GM23248 (cell line): Measurements from ENCODE around the gene CCBE1. TPM values are rescaled to one million over a fixed set of nuclear protein-coding genes. Genes with fewer than 3 reads are reported as not detected.

ENCODE experiments used
- DNase-seq: peaks from one replicate; pipeline ENCODE4 v3.0.0-alpha.2; 2015
- H2AFZ ChIP-seq: fragments of 200-600 bp; sonication (generic); 2 replicates; pipeline ENCODE4 v1.6.1; 2016; ENCODE audit warnings: antibody characterized with exemption
- H3F3A ChIP-seq: fragments of 200-600 bp; sonication (generic); 2 replicates; pipeline ENCODE4 v1.6.1; 2016; ENCODE audit warnings: mild to moderate bottlenecking, antibody characterized with exemption, mixed run types; ENCODE audit not compliant: insufficient read depth
- H3K27ac ChIP-seq: fragments of 200-600 bp; sonication (generic); 2 replicates; pipeline ENCODE4 v1.5.1; 2016; ENCODE audit warnings: mild to moderate bottlenecking
- H3K27me3 ChIP-seq: fragments of 200-600 bp; sonication (generic); replicated peaks from 2 replicates; pipeline ENCODE4 v1.6.1; 2016; ENCODE audit warnings: mild to moderate bottlenecking; ENCODE audit not compliant: insufficient read depth
- H3K36me3 ChIP-seq: fragments of 200-600 bp; sonication (generic); 2 replicates; pipeline ENCODE4 v1.6.1; 2016; ENCODE audit warnings: low read depth, mild to moderate bottlenecking
- H3K4me1 ChIP-seq: fragments of 200-600 bp; sonication (generic); 2 replicates; pipeline ENCODE4 v1.6.1; 2016; ENCODE audit warnings: mild to moderate bottlenecking; ENCODE audit not compliant: insufficient read depth
- H3K4me2 ChIP-seq: fragments of 200-600 bp; sonication (generic); one replicate; pipeline ENCODE4 v1.6.1; 2016; ENCODE audit warnings: mild to moderate bottlenecking; ENCODE audit not compliant: unreplicated experiment
- H3K4me3 ChIP-seq: fragments of 200-600 bp; sonication (generic); 2 replicates; pipeline ENCODE4 v1.5.1; 2016; ENCODE audit warnings: mild to moderate bottlenecking
- H3K79me2 ChIP-seq: fragments of 200-600 bp; sonication (generic); 2 replicates; pipeline ENCODE4 v1.6.1; 2016; ENCODE audit warnings: mild to moderate bottlenecking; ENCODE audit not compliant: insufficient read depth
- H3K9ac ChIP-seq: fragments of 200-600 bp; sonication (generic); 2 replicates; pipeline ENCODE4 v1.6.1; 2016; ENCODE audit warnings: mild to moderate bottlenecking
- H3K9me2 ChIP-seq: fragments of 200-600 bp; sonication (generic); 2 replicates; pipeline ENCODE4 v1.6.1; 2016; ENCODE audit warnings: mixed run types, mild to moderate bottlenecking, moderate library complexity; ENCODE audit not compliant: insufficient read depth
- H3K9me3 ChIP-seq: fragments of 200-600 bp; sonication (generic); one replicate; pipeline ENCODE4 v1.6.1; 2017; ENCODE audit warnings: low read depth
- H4K20me1 ChIP-seq: fragments of 200-600 bp; sonication (generic); 2 replicates; pipeline ENCODE4 v1.6.0; 2016; ENCODE audit not compliant: insufficient read depth
- EZH2 ChIP-seq: fragments of 200-600 bp; sonication (generic); IDR thresholded peaks from 2 replicates; pipeline ENCODE4 v1.6.1; 2018; ENCODE audit warnings: antibody characterized with exemption, mild to moderate bottlenecking; ENCODE audit not compliant: insufficient read depth, poor library complexity, severe bottlenecking
- EZH2phosphoT487 ChIP-seq: fragments of 200-600 bp; sonication (generic); IDR thresholded peaks from 2 replicates; pipeline ENCODE4 v1.6.1; 2018; ENCODE audit warnings: antibody characterized with exemption, moderate library complexity, mild to moderate bottlenecking, low read depth; ENCODE audit not compliant: insufficient read depth
- WGBS, 2 experiments: methylation state at CpG; one replicate each; pipeline ENCODE4 v1.1.6; 2015 to 2017; ENCODE audit warnings: low lambda C conversion rate in 2 of 2, low coverage in 1 of 2; ENCODE audit errors: missing lambda C conversion rate in 2 of 2; 5-methylcytosine and 5-hydroxymethylcytosine counted together
- in situ Hi-C: fragments of 300-500 bp; cut with MboI; formaldehyde crosslinking; loops from 2 replicates; pipeline ENCODE4 v1.15.0; 2020
- polyA plus RNA-seq: library from polyadenylated mRNA; unstranded; fragments of >200 nt; fragmentation: Nextera tagmentation; extraction: Ambion mirVana; gene quantifications from 2 replicates; pipeline ENCODE4 v1.2.1, GENCODE V29; 2016
- total RNA-seq: library from RNA; depleted of rRNA; stranded (reverse); fragments of >200 nt; shearing (Covaris generic); gene quantifications from 2 replicates; pipeline ENCODE4 v1.2.3, GENCODE V29; 2014

CCBE1 gene
- total and polyA plus RNA-seq, 2 experiments from 2014 or later, result 16.6 to 33.6 TPM

DNA sequence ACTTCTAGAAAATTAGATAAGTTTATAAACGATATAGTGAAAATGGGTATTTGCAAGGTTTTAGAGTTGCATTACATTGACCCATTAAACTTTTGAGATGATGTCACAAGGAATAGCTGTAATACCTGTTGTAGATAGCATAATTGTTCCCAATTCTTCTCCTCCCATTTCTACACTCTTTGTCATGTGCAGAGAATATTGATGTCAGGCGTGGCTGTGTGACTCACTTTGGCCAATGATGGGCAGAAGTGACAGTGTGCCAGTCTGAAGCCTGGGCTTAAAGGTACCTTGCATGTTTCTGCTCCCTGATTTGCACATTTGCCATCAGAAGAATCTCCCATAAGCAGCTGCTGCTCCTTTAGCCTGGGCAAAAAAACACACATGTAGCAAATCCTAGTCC, 26.9 kb upstream of the CCBE1 start:
- DNase-seq, result no peak
- WGBS, 2 experiments, result 88 to 90% methylated on average over 2 of the region's 2 CpGs
- H3K4me3 ChIP-seq, result no peak overlapping the region
- TF ChIP-seq EZH2phosphoT487 (no peak), EZH2 (no peak)
- in situ Hi-C loops, result no loop called here
- no peaks in the 10 kb centered on the region for H3K36me3 ChIP-seq
- H3K9me3 ChIP-seq, result no peaks in the 10 kb centered on the region
- peaks cover 29% of the 10 kb centered on the region for H3F3A ChIP-seq
- H3K4me1 ChIP-seq, result peaks cover 37% of the 10 kb centered on the region
- H3K79me2 ChIP-seq, result no peaks in the 10 kb centered on the region
- H3K9ac ChIP-seq, result no peak overlapping the region
- H3K27ac ChIP-seq, result no peak overlapping the region
- H3K27me3 ChIP-seq, result no peaks in the 10 kb centered on the region
- no peaks in the 10 kb centered on the region for H4K20me1 ChIP-seq
- no peaks in the 10 kb centered on the region for H3K9me2 ChIP-seq
- H3K4me2 ChIP-seq, result no peak overlapping the region
- no peak overlapping the region for H2AFZ ChIP-seq

DNA sequence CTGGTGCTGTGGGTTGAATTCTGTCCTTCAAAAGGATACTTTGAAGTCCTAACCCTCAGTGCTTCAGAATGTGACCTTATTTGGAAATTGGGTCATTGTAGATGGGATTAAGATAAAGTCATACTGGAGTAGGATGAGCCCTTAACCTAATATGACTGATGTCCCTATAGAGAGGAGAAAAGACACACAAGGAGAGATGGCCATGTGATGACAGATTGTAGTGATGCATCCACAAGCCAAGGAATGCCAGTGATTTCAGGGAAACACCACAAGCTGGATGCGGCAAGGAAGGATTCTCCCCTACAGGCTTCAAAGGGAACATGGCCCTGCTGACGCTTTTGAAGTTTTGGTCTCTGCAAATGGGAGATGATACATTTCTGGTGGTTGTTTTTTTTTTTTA, 24.7 kb upstream of the CCBE1 start:
- Histone ChIP-seq H3K79me2 (no peaks in the 10 kb centered on the region), H3K9me3 (no peaks in the 10 kb centered on the region), H3K36me3 (no peaks in the 10 kb centered on the region), H3F3A (peaks cover 50% of the 10 kb centered on the region), H3K4me2 (no peak overlapping the region), H3K27me3 (no peaks in the 10 kb centered on the region), H3K4me3 (no peak overlapping the region), H4K20me1 (no peaks in the 10 kb centered on the region), H3K9ac (no peak overlapping the region), H3K9me2 (no peaks in the 10 kb centered on the region), H2AFZ (no peak overlapping the region), H3K4me1 (peaks cover 52% of the 10 kb centered on the region), H3K27ac (no peak overlapping the region)
- 81 to 86% methylated on average over 2 of the region's 2 CpGs for WGBS, 2 experiments
- no peak for DNase-seq
- TF ChIP-seq EZH2, result no peak
- no peak for TF ChIP-seq EZH2phosphoT487
- in situ Hi-C loops, result no loop called here

DNA sequence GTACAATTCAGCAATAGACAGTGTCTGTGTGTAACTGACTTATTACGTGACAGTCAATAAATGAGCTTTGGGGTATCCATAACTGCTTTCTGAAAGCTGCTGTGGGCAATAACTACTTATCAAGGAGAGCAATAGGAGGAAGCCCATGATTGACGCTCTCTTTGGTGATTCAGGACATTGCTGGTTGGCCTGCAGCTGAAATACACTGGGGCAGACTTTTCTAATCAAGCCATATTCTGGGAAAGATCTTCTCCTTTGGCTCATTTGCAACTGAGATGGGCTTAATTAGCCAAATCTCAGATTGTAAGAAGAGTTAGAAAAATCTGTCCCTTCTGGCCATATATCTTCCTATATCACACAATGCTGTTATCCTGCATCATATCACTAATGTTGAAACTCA, 24.0 kb upstream of the CCBE1 start:
- no peak for DNase-seq
- H4K20me1 ChIP-seq, result no peaks in the 10 kb centered on the region
- H3K27me3 ChIP-seq, result no peaks in the 10 kb centered on the region
- peaks cover 54% of the 10 kb centered on the region for H3K4me1 ChIP-seq
- H3F3A ChIP-seq, result peaks cover 50% of the 10 kb centered on the region
- 60 to 65% methylated on average over 2 of the region's 2 CpGs for whole genome bisulfite sequencing, 2 experiments
- no peak overlapping the region for H3K4me3 ChIP-seq
- no peaks in the 10 kb centered on the region for H3K9me3 ChIP-seq
- no peaks in the 10 kb centered on the region for H3K9me2 ChIP-seq
- in situ Hi-C loops, result no loop called here
- no peak overlapping the region for H3K27ac ChIP-seq
- no peaks in the 10 kb centered on the region for H3K36me3 ChIP-seq
- H3K9ac ChIP-seq, result no peak overlapping the region
- no peaks in the 10 kb centered on the region for H3K79me2 ChIP-seq
- no peak overlapping the region for H2AFZ ChIP-seq
- no peak for TF ChIP-seq EZH2phosphoT487
- H3K4me2 ChIP-seq, result no peak overlapping the region

DNA sequence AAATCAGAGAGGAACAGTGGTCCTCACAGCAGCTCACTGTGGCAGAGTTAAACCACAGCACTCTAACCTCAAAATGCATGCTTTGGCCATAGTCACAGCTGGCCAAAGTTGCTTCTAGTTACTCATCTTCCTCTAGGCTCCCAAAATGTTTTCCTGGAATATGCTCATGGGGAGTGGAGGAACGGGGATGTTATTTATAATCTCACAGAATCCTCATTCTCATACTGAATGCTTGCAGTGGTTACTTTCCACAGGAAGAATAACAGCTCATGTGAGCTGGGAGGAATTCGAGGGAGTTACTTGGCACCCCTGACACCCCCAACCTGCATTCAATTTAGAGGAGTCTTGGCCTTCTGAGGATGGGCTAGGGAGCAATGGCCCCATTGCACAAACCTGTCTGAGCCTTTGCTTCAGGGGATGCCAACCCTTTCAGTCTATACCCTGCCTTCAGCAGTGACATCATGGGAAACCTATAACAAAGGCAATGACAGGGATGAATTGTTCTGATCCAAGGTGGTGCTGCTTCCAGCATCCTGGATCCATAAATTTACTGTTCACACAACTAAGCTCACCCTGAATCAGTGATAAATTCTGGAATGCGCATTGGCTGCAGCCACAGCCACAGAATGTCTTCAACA, 22.4 kb upstream of the CCBE1 start:
- 2 to 3% methylated on average over 3 of the region's 3 CpGs for WGBS, 2 experiments
- H3K4me3 ChIP-seq, result peak overlapping the region; percentile 29
- no peaks in the 10 kb centered on the region for H3K79me2 ChIP-seq
- peaks cover 57% of the 10 kb centered on the region for H3K4me1 ChIP-seq
- in situ Hi-C loops, result no loop called here
- no peaks in the 10 kb centered on the region for H3K9me2 ChIP-seq
- H3K4me2 ChIP-seq, result peak overlapping the region; percentile 59
- no peak for TF ChIP-seq EZH2phosphoT487
- TF ChIP-seq EZH2, result no peak
- H3K36me3 ChIP-seq, result no peaks in the 10 kb centered on the region
- no peaks in the 10 kb centered on the region for H3K27me3 ChIP-seq
- no peaks in the 10 kb centered on the region for H3K9me3 ChIP-seq
- no peaks in the 10 kb centered on the region for H4K20me1 ChIP-seq
- DNase-seq, result peak; percentile 92
- no peak overlapping the region for H2AFZ ChIP-seq
- H3K27ac ChIP-seq, result peak overlapping the region; percentile 77
- H3F3A ChIP-seq, result peaks cover 57% of the 10 kb centered on the region
- H3K9ac ChIP-seq, result peak overlapping the region; percentile 42

DNA sequence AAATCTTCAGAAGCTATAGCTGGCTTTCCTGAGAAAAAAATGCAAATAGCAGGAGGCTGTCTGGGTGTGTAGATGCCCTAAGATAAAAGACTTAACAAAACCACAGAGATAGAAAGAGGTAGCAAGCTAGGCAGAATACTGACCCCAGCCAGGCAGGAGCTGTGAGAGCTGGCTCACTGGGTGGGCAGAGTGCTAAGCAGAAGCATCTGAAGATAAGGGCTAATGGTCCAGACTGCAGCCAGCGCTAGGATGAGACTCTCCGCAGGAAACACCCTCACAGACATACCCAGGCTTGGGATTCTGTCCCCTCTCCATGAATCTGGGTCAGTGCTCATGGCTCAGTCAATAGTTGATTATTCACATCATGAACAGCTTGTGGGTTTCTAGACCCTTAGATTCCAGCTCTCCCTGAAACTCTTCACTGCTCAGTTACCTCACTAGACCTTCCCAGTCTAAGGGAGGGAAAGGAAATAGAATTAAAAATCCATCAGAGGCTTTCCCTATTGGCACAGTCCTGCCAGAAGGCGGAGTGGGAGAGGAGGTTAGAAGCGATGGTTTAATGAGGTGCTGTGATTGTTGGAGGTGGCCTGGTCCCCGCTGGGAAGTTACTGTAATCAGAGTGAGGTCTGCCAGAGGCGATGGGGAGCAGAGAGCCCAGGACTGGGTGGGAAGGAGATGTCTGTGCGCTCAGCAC, 21.4 kb upstream of the CCBE1 start:
- Histone ChIP-seq H3K27ac (peak overlapping the region; percentile 77), H3K9me3 (no peaks in the 10 kb centered on the region), H3K4me2 (peak overlapping the region; percentile 59), H3K27me3 (no peaks in the 10 kb centered on the region), H2AFZ (no peak overlapping the region), H3K4me3 (peak overlapping the region; percentile 29), H3F3A (peaks cover 58% of the 10 kb centered on the region), H3K4me1 (peaks cover 48% of the 10 kb centered on the region), H3K9ac (peak overlapping the region; percentile 42), H4K20me1 (no peaks in the 10 kb centered on the region), H3K79me2 (no peaks in the 10 kb centered on the region), H3K9me2 (no peaks in the 10 kb centered on the region), H3K36me3 (no peaks in the 10 kb centered on the region)
- WGBS, 2 experiments, result 19 to 28% methylated on average over 7 of the region's 7 CpGs
- in situ Hi-C loops, result no loop called here
- TF ChIP-seq EZH2phosphoT487, result no peak
- TF ChIP-seq EZH2, result no peak
- peak; percentile 55 for DNase-seq
